GM12864 (cell line): ENCODE measurements around the gene KLF13.

Source experiments
- DNase-seq: peaks from one replicate; pipeline ENCODE4 v3.0.0-alpha.2; 2011; ENCODE audit warnings: low read depth
- H3K4me3 ChIP-seq: 2 replicates; pipeline ENCODE4 v1.5.1; 2011; ENCODE audit warnings: mild to moderate bottlenecking, low read depth, low read length, control low read depth
- TF ChIP-seq, protein P1 (sequence below): IDR thresholded peaks from 2 replicates; pipeline ENCODE4 v1.5.1; 2011; ENCODE audit warnings: low read depth, mild to moderate bottlenecking, moderate library complexity, low read length, control low read depth, inconsistent platforms; ENCODE audit errors: missing control alignments

The KLF13 gene

GRCh38 chr15:31339558-31339895, 12.9 kb downstream of the KLF13 start:
- TF ChIP-seq, protein P1, sequence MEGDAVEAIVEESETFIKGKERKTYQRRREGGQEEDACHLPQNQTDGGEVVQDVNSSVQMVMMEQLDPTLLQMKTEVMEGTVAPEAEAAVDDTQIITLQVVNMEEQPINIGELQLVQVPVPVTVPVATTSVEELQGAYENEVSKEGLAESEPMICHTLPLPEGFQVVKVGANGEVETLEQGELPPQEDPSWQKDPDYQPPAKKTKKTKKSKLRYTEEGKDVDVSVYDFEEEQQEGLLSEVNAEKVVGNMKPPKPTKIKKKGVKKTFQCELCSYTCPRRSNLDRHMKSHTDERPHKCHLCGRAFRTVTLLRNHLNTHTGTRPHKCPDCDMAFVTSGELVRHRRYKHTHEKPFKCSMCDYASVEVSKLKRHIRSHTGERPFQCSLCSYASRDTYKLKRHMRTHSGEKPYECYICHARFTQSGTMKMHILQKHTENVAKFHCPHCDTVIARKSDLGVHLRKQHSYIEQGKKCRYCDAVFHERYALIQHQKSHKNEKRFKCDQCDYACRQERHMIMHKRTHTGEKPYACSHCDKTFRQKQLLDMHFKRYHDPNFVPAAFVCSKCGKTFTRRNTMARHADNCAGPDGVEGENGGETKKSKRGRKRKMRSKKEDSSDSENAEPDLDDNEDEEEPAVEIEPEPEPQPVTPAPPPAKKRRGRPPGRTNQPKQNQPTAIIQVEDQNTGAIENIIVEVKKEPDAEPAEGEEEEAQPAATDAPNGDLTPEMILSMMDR = no peak
- no peak for DNase-seq
- H3K4me3 ChIP-seq = no peak overlapping the region

DNA sequence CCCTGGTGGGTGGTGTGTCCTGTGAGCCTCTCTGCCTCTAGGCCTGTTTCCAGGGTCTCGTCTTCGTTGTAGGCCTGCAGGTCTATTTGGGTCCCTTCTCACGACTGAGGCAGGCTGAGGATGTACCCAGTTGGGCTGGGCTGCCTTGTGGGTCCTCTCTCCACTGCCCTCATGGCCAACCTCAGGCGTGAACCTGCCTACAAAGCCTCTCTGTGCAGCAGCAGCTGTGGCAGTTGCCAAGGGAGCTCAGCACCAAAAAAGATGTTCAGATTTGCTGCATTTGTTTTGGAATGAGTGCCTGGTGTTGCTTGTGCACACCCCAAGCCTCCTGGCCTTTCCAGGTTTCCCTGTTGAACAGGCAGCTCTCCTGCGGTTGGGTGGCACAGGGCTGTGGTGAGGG, 13.4 kb downstream of the KLF13 start:
- H3K4me3 ChIP-seq = no peak overlapping the region
- no peak for DNase-seq
- TF ChIP-seq, protein P1 = no peak

DNA sequence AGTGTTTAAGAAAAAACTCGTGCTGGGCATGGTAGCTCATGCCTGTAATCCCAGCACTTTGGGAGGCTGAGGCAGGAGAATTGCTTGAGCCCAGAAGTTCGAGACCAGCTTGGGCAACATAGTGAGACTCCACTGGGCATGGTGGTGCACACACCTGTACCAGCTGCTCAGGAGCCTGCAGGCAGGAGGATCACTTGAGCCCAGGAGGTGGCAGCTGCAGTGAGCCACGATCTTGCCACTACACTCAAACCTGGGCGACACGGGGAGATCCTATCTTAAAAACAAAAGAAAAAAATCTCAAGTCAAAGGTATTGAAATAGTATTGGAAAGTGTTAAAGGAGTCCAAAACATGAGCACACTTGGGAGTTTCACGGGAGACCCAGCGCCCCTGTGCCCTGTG, 14.0 kb downstream of the KLF13 start:
- H3K4me3 ChIP-seq = no peak overlapping the region
- TF ChIP-seq, protein P1 = no peak
- DNase-seq = no peak

DNA sequence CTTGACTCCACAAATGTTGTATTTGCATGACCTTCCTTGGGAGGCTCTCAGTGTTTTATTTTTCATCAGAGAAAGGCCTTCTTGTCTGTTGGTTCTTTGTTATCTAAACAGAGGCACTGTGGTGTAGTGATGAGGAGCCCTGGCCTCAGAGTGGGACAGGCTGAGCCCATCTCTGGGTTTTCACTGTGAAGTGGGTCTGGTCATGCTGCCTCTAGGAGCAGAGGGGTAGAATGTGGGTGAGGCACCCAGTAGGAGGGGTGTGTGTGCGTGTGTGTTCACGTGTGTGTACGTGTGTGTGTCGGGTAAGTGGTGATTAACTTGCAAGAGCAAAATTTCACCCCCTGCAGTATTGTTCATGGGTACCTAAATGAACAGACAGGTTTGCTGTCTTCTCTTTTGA, 14.4 kb downstream of the KLF13 start:
- DNase-seq = no peak
- TF ChIP-seq, protein P1 = no peak
- H3K4me3 ChIP-seq = no peak overlapping the region

DNA sequence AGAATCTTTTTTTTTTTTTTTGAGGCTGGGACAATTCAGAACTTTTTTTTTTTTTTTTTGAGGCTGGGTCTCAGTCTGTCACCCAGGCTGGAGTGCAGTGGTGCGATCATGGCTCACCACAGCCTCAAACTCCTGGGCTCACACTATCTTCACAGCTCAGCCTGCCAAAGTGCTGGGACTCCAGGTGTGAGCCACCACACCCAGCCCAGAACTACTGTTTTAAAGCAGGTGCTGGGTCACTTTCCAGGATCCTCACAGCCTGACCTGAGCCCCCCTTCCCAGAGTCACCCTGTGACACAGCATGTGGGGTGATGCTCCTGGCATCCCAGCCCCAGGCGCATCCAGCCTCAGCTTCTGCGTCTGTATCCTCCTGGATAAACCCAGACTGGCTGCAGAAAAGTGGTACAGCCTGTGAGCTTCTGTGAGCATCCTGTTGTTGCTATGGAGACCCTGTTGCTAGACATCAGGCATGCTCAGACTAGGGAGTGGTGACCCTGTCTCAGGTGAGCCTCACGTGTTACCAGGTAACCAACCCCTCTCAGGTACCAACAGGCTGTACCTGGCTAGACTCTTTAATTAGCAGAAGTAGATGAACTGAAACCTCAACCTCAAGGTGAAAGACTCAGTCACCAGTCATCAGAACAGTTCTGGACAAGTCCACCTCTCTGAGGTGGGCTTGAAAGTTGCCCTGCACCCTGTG, 15.0 kb downstream of the KLF13 start:
- DNase-seq = no peak
- H3K4me3 ChIP-seq = no peak overlapping the region
- TF ChIP-seq, protein P1 = no peak

GRCh38 chr15:31342381-31342780, 15.7 kb downstream of the KLF13 start:
- no peak for DNase-seq
- H3K4me3 ChIP-seq = no peak overlapping the region
- TF ChIP-seq, protein P1 = no peak

DNA sequence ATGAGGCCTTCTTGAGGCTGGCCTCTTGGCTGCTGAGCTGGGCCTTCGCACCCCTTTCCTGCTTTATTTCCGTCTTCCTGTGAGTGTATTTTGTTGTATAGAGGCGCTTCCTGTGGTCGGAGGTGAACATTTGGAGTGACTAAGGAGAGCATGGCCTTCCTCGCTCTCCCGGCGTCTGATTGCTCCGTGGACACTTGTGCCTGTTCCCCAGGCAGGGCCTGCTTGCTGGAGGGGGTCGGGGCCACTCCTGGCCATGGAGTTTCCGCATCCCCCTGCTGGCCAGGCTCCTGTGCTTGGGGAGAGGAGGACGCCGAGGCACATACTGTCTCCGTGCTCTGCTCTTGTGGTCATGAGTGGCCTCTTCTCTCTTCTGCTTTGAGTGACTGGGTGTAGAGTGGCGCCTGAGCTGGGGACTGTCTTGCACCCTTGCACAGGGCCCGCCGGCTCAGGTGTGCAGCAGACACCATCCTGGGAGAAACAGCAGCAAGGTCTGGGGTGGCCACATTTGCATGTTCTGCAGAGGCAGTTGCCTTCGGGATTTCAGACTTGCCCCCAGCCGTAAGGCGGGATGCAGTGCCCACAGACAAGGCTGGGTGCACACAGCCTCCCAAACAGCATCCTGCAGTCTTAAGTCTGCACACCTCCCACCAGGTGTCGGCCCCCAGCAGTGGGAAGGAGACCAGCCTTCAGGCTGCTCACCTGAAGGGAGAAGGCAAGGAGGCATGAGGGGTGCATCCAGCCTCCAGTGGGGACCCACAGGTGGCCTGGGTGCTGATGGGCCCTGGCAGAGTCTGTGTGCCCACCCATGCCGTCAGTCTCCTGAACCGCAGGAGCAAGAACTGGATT, 16.4 kb downstream of the KLF13 start:
- TF ChIP-seq, protein P1 = peak; percentile 5
- H3K4me3 ChIP-seq = no peak overlapping the region
- DNase-seq = no peak
